DND-41 (cell line): Measurements from ENCODE around the gene RORC.

Experiments used
- ATAC-seq: fragments of 200-7000 bp; cut with Tn5 transposase; 3 replicates; pipeline ENCODE4 v1.9.1; 2021; ENCODE audit warnings: low read depth; ENCODE audit not compliant: insufficient read depth
- DNase-seq: peaks from one replicate; pipeline ENCODE4 v3.0.0-alpha.2; 2020
- H2AFZ ChIP-seq: 2 replicates; pipeline ENCODE4 v1.6.0; 2012; ENCODE audit warnings: low read depth, low read length
- H3K27ac ChIP-seq: 2 replicates; pipeline ENCODE4 v1.5.1; 2012; ENCODE audit warnings: low read length, inconsistent platforms
- H3K27me3 ChIP-seq: fragments of 200-600 bp; sonication (generic); 2 replicates; pipeline ENCODE4 v1.6.0; 2012; ENCODE audit warnings: low read length, mild to moderate bottlenecking, inconsistent platforms; ENCODE audit not compliant: insufficient read depth, poor library complexity
- H3K36me3 ChIP-seq: 2 replicates; pipeline ENCODE4 v1.5.1; 2012; ENCODE audit warnings: low read length, inconsistent platforms; ENCODE audit not compliant: insufficient read depth
- H3K4me1 ChIP-seq: 2 replicates; pipeline ENCODE4 v1.5.1; 2012; ENCODE audit warnings: mild to moderate bottlenecking, low read length; ENCODE audit not compliant: insufficient read depth
- H3K4me2 ChIP-seq: 2 replicates; pipeline ENCODE4 v1.6.0; 2012; ENCODE audit warnings: mild to moderate bottlenecking, moderate library complexity, low read length, inconsistent platforms; ENCODE audit not compliant: insufficient read depth
- H3K4me3 ChIP-seq, 2 experiments: fragments of 200-600 bp in 1 of 2; shearing (Covaris generic) in 1 of 2; 2 replicates each; pipeline ENCODE4 v1.5.1; 2012 to 2016; ENCODE audit warnings: inconsistent platforms in 2 of 2, low read length in 2 of 2, mild to moderate bottlenecking in 2 of 2, low read depth in 1 of 2, moderate library complexity in 1 of 2
- H3K79me2 ChIP-seq: 2 replicates; pipeline ENCODE4 v1.6.0; 2012; ENCODE audit warnings: low read length, inconsistent platforms; ENCODE audit not compliant: insufficient read depth
- H3K9ac ChIP-seq: 2 replicates; pipeline ENCODE4 v1.6.0; 2012; ENCODE audit warnings: low read depth, mild to moderate bottlenecking, inconsistent platforms, low read length, moderate library complexity
- H3K9me3 ChIP-seq: 2 replicates; pipeline ENCODE4 v1.5.1; 2012; ENCODE audit warnings: low read length, moderate library complexity, mild to moderate bottlenecking, inconsistent platforms; ENCODE audit not compliant: insufficient read depth, severe bottlenecking
- H4K20me1 ChIP-seq: 2 replicates; pipeline ENCODE4 v1.6.0; 2012; ENCODE audit warnings: low read length; ENCODE audit not compliant: insufficient read depth
- CTCF ChIP-seq: IDR thresholded peaks from 2 replicates; pipeline ENCODE4 v1.5.1; 2012; ENCODE audit warnings: borderline replicate concordance, low read length, moderate library complexity, mild to moderate bottlenecking; ENCODE audit not compliant: poor library complexity, severe bottlenecking; ENCODE audit errors: extremely low read depth
- EZH2 ChIP-seq: IDR thresholded peaks from 3 replicates; pipeline ENCODE4 v1.6.1; 2012; ENCODE audit warnings: borderline replicate concordance, low read depth, mild to moderate bottlenecking, moderate library complexity, low read length, inconsistent platforms; ENCODE audit not compliant: severe bottlenecking

Gene RORC

GRCh38 chr1:151802372-151802771, 29.2 kb downstream of the RORC start:
- TF ChIP-seq EZH2, result no peak
- no peak for TF ChIP-seq CTCF

GRCh38 chr1:151801846-151802245, 29.8 kb downstream of the RORC start:
- H2AFZ ChIP-seq, result no peak overlapping the region
- H3K36me3 ChIP-seq, result peaks cover 3% of the 10 kb centered on the region; the same call in 1 of the 2 replicates
- H4K20me1 ChIP-seq, result no peaks in the 10 kb centered on the region
- H3K4me3 ChIP-seq, result no peak overlapping the region
- H3K9ac ChIP-seq, result no peak overlapping the region
- no peaks in the 10 kb centered on the region for H3K9me3 ChIP-seq
- H3K27ac ChIP-seq, result no peak overlapping the region
- H3K79me2 ChIP-seq, result no peaks in the 10 kb centered on the region
- no peak overlapping the region for H3K4me2 ChIP-seq
- TF ChIP-seq CTCF (no peak), EZH2 (no peak)
- no peaks in the 10 kb centered on the region for H3K27me3 ChIP-seq
- H3K4me1 ChIP-seq, result no peaks in the 10 kb centered on the region
- ATAC-seq (no peak), DNase-seq (no peak)

More at GRCh38 chr1:151802372-151802771, 29.2 kb downstream of the RORC start:
- peaks cover 3% of the 10 kb centered on the region; the same call in 1 of the 2 replicates for H3K36me3 ChIP-seq
- no peak overlapping the region for H2AFZ ChIP-seq
- H3K9ac ChIP-seq, result no peak overlapping the region
- H3K27ac ChIP-seq, result no peak overlapping the region
- DNase-seq, result no peak
- no peaks in the 10 kb centered on the region for H4K20me1 ChIP-seq
- no peaks in the 10 kb centered on the region for H3K4me1 ChIP-seq
- no peaks in the 10 kb centered on the region for H3K27me3 ChIP-seq
- H3K4me3 ChIP-seq, result no peak overlapping the region
- no peaks in the 10 kb centered on the region for H3K79me2 ChIP-seq
- H3K9me3 ChIP-seq, result no peaks in the 10 kb centered on the region
- H3K4me2 ChIP-seq, result no peak overlapping the region
- no peak for ATAC-seq

GRCh38 chr1:151801310-151801820, 30.2 kb downstream of the RORC start:
- no peak overlapping the region for H3K27ac ChIP-seq
- no peak overlapping the region for H3K9ac ChIP-seq
- no peaks in the 10 kb centered on the region for H4K20me1 ChIP-seq
- no peaks in the 10 kb centered on the region for H3K27me3 ChIP-seq
- H3K9me3 ChIP-seq, result no peaks in the 10 kb centered on the region
- H3K4me3 ChIP-seq, result no peak overlapping the region
- H3K4me2 ChIP-seq, result no peak overlapping the region
- H3K36me3 ChIP-seq, result peaks cover 3% of the 10 kb centered on the region; the same call in 1 of the 2 replicates
- DNase-seq, result no peak
- H2AFZ ChIP-seq, result no peak overlapping the region
- H3K79me2 ChIP-seq, result no peaks in the 10 kb centered on the region
- H3K4me1 ChIP-seq, result no peaks in the 10 kb centered on the region
- no peak for ATAC-seq
- no peak for TF ChIP-seq CTCF
- no peak for TF ChIP-seq EZH2
